ENCODE data around the gene VPS41.
"Not testable (repeated sequence)": the region's sequence is repeated elsewhere in the genome, so short reads cannot be mapped to it uniquely, and the experiment has no call there.

VPS41 gene

DNA sequence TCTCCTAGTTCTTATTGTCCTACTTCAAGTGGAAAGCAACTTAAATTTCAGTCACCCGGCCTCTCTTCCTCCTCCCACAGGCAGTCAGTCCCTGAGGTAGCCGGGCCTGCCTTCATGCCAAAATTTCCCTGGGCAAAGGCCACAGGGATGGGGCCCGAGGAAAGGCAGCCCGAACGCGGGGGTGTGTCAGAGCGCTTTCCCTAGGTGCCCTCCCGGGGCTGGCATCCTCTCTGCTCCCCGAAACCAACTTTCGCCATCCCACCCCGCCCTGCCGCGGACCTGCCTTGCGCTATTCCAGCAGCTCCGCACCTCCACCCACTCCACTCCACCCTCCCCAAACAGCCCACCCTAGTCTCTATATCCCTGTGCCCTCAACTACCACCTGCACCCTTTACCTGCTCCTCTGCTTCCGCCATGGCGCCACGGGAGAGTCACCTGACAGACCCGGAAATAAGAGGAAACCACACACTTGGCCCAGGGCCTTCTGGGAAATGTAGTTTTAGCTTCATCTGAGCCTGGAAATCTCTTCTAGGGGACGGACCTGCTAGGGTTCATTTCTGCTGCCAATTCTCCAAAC is at the start of gene VPS41:
TSS of gene VPS41 (minus strand) at position 433 of the 577 bp plus-strand sequence. CDS start at position 416, 17 bp downstream.
- peak; percentile 60 for DNase-seq

DNA sequence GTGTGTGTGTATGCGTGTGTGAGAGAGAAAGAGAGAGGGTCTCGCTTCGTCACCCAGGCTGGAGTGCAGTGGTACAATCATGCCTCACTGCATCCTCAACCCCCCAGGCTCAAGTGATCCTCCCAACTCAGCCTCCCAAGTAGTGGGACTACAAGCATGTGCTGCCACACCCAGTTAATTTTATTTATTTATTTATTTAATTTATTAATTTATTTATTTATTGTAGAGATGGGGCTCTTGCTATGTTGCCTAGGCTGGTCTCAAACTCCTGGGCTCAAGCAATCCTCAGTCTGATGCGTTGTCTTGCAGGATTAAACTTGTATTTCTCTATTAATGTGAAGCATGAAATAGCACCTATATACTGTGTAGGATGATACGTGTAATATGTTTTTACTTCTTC is 46.9 kb upstream of the VPS41 start:
- no peak for DNase-seq

DNA sequence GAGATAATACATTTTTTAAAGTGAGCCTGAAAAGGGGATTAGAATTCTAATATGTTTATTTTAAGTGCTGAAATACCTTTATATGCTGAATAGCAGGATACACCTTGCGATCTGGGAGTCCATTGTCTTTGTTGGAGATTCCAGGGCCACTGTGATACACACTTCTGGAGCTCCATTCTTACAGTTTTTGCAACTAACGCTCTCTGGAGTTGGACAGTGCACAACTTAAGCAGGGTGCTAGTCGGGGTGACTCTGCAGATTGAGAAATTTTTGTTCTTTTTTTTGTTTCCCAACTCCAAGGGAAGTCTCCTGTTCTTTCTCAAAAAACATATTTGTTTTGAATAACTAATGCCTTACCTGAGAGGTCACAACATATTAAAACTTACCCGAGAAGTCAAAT is 45.0 kb upstream of the VPS41 start:
- no peak for DNase-seq

DNA sequence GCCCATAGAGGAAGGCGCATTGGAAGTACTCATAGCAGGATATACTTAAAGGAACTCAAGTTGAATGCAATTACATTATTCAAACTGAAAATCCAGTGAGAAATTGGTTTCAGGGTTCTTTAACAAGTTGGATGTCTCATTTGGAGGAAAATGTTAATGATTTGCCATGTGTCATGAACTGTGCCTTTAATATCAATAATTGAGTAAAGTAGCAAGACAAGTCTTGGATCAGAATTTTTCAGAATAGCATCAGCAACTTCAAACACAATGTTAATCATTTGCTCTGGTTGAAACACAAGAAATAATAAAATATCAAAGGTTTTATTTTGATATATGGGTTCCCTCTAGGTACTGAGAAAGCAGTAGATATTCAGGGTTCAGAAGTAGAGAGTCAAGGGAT is 44.2 kb upstream of the VPS41 start:
- DNase-seq, result no peak

DNA sequence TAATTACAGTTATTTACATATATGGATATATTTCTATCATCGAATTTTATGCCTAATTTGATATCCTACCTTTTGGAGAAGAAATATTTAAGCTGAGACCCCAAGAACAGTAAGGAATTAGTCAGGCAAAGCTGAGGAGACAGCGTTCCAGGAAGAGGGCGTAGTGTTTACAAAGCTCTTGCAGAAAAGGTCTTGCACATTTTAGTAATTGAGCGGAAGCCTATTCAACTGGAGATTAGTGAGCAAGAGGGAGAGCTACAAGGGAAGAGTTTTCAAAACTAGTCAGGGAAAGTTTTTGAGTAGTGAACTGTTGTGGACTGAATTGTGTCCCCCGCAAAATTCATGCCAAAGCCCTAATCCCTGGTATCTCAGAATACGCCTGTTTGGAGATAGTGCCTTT is 42.2 kb upstream of the VPS41 start:
- no peak for DNase-seq

DNA sequence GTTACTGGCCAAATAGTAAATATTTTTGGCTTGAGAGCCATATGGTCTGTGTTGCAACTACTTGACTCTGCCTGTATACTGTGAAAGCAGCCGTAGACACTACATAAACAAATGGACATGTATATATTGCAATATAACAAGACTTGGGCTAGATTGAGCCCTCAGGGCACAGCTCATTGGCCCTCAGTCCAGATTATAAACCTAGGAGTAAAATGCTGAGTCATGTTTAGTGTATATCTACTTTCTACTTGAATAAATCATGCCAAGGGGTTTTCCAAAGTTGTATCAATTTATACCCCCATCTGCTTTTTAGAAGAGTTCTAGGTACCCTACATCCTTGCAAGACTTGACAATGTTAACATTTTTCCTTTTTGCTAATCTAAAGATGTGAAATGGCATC is 41.3 kb upstream of the VPS41 start:
- DNase-seq, result no peak

DNA sequence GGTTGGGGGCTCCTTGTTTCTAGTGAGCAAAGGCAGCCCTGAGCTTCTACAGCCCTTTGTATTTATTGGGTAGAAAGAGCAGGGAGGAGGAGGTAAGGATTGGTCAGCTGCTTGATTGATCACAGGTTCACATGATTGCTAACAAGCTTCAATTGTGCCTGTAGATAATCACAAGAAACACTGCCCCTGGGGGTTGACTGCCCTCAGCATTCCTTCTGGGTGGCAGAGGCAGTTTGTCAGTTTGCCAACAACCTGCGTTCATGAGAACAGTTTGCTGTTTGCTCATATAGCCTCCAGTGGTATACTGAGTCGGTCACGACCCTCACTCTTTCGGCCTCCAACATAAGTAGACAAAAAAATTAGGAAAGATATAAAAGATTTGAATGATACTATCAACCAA is 38.5 kb upstream of the VPS41 start:
- DNase-seq, result not testable (repeated sequence)

DNA sequence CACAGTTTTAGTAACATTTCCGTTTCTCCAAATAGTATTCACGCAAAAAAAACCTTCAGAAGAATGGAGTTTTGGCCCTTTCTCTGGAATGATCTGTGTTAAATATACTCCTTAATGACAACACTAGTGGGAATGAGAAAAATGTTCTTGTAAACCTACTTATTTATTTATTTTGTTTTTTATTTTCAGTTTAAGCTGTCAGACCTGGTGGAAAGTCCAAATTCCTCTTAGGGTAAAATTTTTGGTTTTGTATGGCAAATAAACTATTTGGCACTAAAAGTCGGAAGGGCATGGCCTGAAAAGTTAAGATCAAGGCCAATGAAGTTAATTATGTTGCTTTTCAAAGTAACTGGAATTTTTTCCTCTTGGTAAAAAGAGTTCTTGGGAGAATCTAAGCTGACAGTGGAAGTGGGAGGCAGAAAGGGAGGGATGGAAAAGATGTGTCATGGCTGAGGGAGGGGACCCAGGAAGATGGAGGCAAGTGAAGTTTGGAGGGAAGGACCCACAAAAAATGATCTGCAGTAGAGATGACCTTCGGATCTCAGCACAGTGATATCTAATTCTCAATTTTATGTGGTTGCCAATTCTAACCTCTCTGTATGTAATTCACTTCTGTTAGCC is 33.5 kb upstream of the VPS41 start:
- no peak for DNase-seq

DNA sequence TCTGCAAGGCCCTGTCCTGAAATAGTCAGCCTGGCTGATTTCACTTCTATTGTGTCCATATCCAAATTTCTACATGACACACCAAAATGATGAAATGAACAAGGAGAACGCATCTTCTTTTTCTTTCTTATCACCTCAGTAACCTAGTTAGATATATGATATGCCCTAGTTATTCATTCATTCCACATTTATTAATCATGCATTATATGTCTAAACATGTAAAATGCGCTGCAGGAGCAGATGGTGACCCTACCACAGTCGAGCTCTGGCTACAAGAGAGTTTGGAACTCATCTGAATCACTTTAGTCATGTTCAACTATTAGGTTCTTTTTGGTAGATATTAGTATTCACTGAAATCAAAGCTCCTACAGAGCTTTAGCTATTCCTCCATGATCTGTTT is 31.8 kb upstream of the VPS41 start:
- DNase-seq, result no peak

DNA sequence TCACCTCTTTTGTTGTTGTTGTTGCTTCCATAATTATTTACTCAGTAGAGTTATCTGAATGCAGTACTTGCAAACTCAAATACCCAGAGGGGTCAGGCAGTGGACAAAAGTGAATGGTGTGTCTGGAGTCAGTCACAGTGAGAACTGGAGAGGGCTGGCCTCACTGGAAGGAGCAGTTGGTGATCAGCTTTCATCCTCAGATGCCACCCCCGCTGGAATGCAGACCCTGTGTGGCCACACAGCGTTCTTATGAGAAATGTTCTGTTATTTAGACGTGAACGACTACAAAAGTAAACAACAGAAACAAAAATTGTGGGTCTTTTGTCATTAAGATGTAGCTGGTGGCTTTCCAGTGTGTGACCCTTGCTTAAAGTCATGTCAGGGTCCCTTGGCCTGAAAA is 29.6 kb upstream of the VPS41 start:
- no peak for DNase-seq

DNA sequence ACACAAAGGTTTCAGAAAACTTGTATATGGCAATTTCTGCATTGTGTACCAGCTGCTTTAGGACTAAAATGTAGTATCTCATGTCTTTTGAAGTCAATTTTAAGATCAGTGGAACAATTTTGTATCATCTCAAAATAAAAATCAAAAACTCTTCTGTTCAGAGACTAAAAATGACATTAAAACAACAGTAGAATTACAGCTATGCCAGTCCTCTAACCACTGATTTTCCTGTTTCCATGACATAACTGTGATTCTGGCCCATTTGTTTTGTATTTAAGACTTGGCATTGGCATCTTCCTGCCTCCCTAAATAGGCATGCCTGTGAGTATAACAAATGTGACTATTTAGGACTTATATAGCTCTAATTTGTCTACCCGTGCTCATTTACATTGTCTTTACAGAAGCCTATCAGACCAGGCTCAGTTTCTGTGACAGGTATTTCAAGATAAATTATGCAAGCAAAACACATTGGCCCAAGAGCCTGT is 29.1 kb upstream of the VPS41 start:
- DNase-seq, result no peak

DNA sequence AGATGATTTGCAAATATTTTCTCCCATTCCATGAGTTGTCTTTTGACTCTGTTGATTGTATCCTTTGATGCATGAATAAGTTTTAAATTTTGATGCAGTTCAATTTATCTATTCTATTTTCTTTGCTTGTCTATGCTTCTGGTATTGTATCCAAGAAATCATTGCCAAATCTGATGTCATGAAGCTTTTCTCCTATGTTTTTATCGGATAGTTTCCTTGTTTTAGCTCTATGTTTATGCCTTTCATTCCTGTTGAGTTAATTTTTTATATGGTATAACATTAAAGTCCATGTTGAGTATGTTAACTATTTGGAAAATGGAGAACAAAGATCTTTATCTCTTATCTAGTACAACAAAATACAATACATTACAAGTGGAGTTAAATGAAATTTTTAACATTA is 27.6 kb upstream of the VPS41 start:
- DNase-seq, result no peak

DNA sequence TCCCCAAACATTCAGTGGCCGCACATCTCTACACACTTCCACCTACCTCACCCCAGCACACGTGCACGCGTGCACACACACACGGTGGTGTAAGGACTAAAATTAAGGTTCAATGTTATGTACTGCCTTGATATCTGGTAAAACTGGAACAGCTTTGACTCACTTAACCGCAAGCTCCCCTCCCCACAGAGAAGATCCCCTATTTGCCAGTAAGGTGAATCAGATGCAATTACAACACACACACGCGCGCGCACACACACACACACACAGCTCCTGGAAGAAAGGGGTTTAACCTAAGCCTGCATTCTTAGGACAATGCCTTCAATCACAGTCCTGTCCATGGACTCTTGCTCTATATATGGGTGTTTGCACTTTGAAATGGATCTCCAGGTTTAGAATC is 25.5 kb upstream of the VPS41 start:
- no peak for DNase-seq

DNA sequence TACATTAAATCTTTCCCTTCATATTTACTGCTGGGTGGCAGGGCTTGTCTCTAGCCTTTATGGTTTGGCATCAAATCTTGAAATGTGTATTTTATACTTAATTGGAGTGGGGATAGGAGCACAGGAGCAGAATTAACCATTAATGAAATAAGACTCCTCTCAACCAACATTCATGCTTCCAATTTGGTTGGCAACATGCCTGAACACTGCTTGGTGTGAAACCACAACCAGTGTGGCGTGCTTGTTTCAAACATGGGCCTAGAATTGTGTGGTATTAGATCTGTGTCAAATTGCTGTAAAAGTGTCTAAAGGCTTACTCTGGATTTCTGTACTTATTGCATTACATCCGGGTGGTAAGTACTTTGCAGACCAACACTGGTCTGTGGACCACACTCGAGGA is 25.1 kb upstream of the VPS41 start:
- no peak for DNase-seq

DNA sequence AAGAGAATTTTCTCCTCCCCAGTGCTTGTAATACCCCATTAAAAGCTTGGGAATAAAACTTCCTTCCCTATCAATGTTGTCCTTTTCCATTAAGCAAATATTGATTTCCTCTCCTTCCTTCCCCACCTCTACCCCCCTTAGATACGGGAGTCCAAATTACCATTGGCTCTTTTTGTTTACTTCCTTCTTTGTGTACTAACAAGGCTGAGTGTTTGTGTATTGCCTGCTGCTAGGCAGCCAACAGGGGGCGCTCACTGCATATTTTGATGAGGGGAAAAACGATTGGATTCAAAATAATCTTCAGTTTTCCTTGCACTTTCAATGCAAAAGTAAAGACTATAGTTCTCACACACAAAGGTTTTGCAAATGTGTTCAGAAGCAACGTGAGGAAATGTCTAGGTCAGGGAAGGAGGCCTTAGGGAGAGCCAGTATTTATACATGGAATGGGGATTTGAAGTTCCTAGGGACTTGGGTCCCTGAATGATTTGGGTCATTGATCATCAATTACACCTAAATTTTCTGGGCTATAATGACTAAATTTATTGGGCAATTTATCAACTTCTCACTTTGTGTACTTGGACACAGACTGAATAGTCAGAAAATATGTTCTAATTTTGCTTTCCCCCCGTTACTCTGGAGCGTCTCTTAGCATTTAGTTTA is 23.6 kb upstream of the VPS41 start:
- DNase-seq, result peak; percentile 16

DNA sequence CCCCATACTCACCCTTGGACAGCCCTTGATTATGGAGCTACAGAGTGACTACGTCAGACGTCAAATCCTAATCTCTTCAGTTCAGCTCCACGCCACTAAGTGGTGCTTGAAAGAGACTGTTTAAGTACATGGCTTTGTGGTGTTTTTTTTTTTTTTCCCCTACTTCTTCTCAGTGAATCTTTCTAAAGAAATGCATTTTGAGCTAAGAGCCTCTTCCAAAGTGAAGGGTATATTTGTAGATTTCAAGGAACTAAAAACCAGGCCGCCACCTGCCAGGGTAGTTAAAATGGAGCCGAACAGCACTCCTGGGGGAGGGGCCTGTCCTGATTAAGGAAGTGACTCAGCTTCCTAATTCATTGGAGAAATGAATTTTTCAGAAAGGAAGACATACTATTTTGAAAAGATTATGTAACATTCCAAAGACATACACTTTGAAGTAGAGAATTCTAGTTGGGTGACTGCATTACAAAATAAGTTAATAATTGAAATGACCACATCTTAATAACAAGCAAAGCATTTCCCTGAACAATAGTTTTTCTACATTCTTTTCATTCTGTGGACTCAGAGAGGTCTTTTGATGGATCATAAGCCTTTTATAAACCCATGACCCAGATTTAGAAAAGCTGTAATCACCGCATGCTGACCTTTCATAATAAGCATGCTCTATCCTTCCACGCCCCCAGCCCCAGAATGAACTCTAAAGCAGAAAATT is 20.6 kb upstream of the VPS41 start:
- DNase-seq, result no peak

DNA sequence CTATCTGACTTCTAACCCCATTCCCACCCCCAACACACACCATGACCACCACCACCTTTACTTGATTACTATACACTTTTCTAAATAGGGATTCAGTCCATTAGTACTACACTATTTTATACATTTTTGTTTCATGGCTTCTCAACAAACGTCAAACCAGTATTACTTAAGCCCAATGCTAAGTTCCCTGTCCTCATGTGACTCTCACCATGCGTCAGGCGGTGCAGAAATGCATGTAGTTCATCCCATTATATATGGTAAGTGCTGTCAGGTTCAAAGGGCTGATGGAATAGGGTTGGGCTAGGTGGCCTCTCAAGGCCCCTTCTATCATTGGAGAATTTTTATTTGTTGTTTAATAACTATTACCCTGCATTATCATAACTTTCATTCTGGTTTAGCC is 19.5 kb upstream of the VPS41 start:
- no peak for DNase-seq

DNA sequence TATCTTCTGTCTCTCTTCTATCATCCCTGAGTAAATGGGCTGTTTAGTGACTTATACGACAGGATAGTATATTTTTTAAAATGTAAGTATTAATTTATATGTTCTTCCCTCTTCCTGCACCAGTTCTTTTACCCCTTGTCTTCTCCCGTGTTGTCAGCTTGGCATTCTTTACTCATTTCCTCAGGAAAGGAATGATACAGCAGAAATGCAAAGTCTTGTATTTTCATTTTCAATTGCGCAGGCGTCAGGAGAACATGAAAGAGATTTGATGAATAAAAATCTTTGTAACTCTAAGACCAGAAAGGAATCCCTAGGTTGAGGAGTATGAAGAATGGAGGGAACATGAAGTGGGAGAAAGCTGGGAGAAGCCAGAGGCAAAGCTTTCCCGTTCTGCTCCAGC is 18.8 kb upstream of the VPS41 start:
- DNase-seq, result no peak

DNA sequence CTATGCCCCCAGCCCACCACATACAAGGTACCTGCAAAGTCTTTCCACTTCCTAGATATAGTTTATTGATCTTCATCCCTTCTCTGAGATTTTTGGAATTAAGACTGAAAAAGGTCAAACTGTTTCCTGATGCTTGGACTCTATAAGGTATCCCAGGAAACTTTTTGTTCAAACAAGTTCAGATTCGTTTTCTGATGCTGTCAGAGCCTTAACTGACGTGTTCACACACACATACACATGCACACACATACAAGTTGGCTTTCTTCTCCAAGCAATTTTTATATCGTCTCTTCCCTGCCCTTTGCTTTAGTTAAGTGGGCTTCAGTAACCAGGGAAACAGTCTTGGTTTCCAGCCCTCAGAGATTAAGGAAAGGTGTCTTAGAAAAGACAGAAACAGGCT is 11.7 kb upstream of the VPS41 start:
- DNase-seq, result no peak

DNA sequence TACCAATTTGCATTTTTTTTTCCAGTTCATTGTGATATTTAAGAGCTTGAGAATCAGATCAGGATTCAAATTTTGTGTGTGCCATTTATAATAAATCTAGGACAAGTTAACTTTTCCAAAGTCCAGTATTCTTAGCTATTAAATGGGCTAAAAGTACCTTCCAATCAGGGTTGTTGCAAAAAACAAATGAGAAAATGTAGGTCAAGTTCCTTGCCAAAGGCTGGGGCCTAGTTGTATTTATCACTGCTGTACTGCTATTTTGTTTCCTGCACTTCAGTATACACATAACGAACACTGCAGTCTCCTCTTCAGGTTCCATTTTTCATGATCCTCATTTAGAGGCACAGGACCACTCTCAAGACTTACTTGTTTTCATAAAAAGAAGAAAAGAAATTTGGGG is 7.4 kb upstream of the VPS41 start:
- no peak for DNase-seq

DNA sequence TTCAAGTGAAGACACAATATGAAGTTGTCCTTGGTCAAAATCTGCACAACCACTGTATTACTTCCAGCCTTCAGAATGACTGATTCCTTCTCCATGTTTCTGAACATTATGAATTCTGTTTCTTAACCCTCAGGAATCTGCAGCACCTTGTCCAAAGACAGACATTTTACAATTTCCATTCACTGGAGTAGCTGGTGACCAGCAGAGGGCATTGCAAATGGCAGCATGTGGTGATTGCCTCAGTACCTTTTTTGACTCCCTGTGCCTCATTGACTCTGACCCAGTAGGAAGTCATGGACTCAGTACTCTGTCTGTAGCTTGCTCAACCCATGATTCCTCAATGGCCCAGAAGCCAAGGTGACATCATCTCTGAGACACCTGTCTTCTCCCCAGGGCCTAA is 879 bp upstream of the VPS41 start:
- DNase-seq, result no peak

DNA sequence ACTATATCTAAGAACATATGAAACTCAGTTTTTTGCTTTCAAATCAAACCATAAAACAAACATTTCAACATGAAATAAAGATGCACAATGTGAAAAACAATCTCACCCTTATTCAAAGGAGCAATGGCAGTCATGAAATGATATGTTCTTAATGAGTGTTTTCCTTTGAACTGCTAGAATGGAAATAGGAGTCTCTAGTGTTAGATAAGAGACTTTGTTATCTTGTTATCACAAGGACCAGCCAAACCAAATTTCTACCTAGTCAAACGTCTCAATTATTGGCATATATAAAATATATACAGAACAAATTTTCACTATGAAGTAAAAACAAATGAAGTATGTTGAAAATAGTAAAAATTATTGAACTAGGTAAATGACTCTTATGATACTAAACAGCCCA is 1.2 kb downstream of the VPS41 start:
- DNase-seq, result no peak

DNA sequence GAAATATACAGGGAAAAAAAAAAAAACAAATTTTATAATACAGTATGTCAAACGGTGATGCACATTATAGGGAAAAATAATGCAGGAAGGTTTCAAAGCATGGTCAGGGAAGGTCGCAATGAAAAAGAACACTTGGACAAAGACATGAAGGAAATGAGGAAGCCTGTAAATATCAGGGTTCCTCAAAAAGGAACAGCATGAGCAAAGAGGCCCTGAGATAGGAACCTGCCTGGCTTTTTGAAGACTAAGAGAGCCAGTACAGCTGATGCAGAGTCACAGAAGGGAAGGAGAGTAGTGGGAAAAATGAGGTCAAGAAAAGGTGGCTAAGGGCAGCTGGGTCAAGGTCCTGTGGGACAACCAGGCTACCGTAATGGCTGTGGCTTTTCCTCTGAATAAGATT is 1.9 kb downstream of the VPS41 start:
- no peak for DNase-seq

All from KG1 (cell line).